ENCODE data around the gene RALB. TPM values are rescaled to one million over a fixed set of nuclear protein-coding genes. Genes with fewer than 3 reads are reported as not detected.

Gene RALB
- total RNA-seq, 4 donors from 2014 or later = 35.5 to 56.6 (median 53.4) TPM

- Histone ChIP-seq H3K4me1 (peaks cover 0 to 31% (median 5%) of the 10 kb centered on the region in 3 donors), H3K4me3 (no peak overlapping the region), H3K9me3 (no peaks in the 10 kb centered on the region), H3K27me3 (no peaks in the 10 kb centered on the region), H3K27ac (no peak overlapping the region), H3K36me3 (no peaks in the 10 kb centered on the region)
- ATAC-seq = no peak
- TF ChIP-seq, protein P1, sequence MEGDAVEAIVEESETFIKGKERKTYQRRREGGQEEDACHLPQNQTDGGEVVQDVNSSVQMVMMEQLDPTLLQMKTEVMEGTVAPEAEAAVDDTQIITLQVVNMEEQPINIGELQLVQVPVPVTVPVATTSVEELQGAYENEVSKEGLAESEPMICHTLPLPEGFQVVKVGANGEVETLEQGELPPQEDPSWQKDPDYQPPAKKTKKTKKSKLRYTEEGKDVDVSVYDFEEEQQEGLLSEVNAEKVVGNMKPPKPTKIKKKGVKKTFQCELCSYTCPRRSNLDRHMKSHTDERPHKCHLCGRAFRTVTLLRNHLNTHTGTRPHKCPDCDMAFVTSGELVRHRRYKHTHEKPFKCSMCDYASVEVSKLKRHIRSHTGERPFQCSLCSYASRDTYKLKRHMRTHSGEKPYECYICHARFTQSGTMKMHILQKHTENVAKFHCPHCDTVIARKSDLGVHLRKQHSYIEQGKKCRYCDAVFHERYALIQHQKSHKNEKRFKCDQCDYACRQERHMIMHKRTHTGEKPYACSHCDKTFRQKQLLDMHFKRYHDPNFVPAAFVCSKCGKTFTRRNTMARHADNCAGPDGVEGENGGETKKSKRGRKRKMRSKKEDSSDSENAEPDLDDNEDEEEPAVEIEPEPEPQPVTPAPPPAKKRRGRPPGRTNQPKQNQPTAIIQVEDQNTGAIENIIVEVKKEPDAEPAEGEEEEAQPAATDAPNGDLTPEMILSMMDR (IDR thresholded peaks at IDR 0.05) = no peak
- TF ChIP-seq EP300 (IDR thresholded peaks at IDR 0.05) (no peak), POLR2A (IDR thresholded peaks at IDR 0.05) (no peak), POLR2AphosphoS5 (IDR thresholded peaks at IDR 0.05) (no peak)
- 71 to 80% methylated on average over 1 to 6 of the region's 10 CpGs for WGBS, 2 donors (ENCODE audit: low coverage in 1 of 2)
Observed at GRCh38 chr2:120237491-120237902, 15.2 kb upstream of the RALB start.

GRCh38 chr2:120238728-120239487 lies 13.7 kb upstream of the RALB start:
- 63% methylated on average over 7 of the region's 22 CpGs; no CpG with 5 or more reads in 1 of the 2 donors for WGBS, 2 donors (ENCODE audit: low coverage in 1 of 2)
- Histone ChIP-seq H3K27me3 (no peaks in the 10 kb centered on the region), H3K27ac (peak overlapping the region in 3 of 4 donors; percentile 45 to 64 (median 51)), H3K4me3 (no peak overlapping the region), H3K36me3 (no peaks in the 10 kb centered on the region), H3K4me1 (peaks cover 0 to 24% (median 5%) of the 10 kb centered on the region in 3 donors), H3K9me3 (no peaks in the 10 kb centered on the region)
- TF ChIP-seq POLR2AphosphoS5 (IDR thresholded peaks at IDR 0.05) (no peak), POLR2A (IDR thresholded peaks at IDR 0.05) (no peak), EP300 (IDR thresholded peaks at IDR 0.05) (no peak)
- peak; percentile 57 for ATAC-seq

DNA sequence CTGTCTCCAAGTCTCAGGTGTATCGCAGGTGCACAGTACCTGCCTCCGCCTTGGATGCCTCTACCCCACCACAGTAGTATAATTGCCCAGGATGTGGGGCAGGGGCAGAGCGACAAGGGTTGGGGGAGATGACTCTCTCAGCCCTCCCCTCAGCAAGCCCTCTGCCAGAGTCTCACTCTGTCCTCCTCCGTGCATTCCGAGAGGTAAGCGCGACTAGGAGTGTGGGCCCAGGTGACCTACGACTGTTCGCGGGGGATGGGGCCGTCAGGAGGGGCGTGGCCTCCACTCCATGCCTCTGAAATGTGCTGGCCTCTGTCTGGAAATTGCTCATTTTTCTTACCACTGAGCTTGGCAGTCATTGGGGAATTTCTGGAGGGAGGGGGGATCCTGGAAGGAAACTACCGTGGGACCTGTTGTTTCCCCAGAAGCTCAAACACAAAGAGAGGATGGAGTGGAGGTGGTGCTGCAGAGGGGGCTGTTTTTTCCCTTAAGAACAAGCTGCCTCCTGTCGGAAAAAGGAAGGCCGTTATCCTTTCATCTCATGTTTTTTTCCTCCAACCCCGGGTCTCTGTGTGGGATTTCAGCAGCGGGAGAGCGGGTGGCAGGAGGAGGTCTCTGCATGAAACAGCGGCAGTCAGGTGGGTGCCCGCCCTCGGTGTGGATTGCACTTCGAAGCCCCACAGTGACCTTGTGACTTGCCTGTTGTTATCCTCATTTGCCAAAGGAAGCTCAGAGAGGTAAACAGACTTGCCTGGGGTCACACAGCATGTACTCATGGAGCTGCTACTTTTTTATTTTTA lies 13.0 kb upstream of the RALB start:
- Histone ChIP-seq H3K4me1 (peaks cover 0 to 24% (median 5%) of the 10 kb centered on the region in 3 donors), H3K27me3 (no peaks in the 10 kb centered on the region), H3K4me3 (no peak overlapping the region), H3K27ac (peak overlapping the region in 3 of 4 donors; percentile 45 to 64 (median 51)), H3K36me3 (no peaks in the 10 kb centered on the region), H3K9me3 (no peaks in the 10 kb centered on the region)
- TF ChIP-seq, protein P1 (IDR thresholded peaks at IDR 0.05) = no peak
- TF ChIP-seq EP300 (IDR thresholded peaks at IDR 0.05) = no peak
- TF ChIP-seq POLR2AphosphoS5 (IDR thresholded peaks at IDR 0.05) = peak; percentile 53
- no peak for TF ChIP-seq POLR2A (IDR thresholded peaks at IDR 0.05)
- WGBS, 2 donors (ENCODE audit: low coverage in 1 of 2) = 16 to 20% methylated on average over 6 to 8 of the region's 22 CpGs
- ATAC-seq = peak; percentile 82

DNA sequence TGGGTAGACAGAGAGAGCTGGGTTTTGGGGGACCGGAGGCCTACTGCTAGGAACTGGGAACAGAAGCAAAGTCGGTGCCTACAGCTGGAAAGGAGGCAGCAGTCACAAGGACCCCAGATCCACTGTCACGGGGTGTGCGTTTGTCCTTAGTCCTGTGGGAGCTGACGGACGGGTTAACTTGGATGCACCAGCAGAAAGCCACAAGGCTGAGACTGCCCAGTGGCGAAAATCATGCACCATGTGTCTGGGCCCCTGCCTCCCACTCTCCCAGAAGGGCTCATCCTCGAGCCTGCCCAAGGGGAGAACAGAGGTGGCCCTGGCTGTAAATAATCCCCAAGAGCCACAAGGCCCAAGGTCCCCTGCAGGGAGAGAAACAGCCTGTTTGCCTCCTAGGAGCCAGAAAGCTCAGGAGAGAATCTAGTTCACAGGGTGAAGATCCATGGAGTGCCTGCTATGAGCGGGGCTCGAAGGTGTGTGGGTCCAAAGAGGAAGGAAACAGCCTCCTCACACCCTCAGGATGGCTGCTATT lies 11.7 kb upstream of the RALB start:
- Histone ChIP-seq H3K27ac (peak overlapping the region in 1 of 4 donors; percentile 0), H3K4me3 (no peak overlapping the region), H3K4me1 (peaks cover 0 to 35% (median 5%) of the 10 kb centered on the region in 3 donors), H3K27me3 (no peaks in the 10 kb centered on the region), H3K36me3 (no peaks in the 10 kb centered on the region), H3K9me3 (no peaks in the 10 kb centered on the region)
- WGBS, 2 donors (ENCODE audit: low coverage in 1 of 2) = 90 to 100% methylated on average over 2 to 4 of the region's 10 CpGs
- no peak for ATAC-seq
- no peak for TF ChIP-seq EP300 (IDR thresholded peaks at IDR 0.05)
- TF ChIP-seq POLR2AphosphoS5 (IDR thresholded peaks at IDR 0.05) = no peak
- TF ChIP-seq, protein P1 (IDR thresholded peaks at IDR 0.05) = no peak
- TF ChIP-seq POLR2A (IDR thresholded peaks at IDR 0.05) = no peak

DNA sequence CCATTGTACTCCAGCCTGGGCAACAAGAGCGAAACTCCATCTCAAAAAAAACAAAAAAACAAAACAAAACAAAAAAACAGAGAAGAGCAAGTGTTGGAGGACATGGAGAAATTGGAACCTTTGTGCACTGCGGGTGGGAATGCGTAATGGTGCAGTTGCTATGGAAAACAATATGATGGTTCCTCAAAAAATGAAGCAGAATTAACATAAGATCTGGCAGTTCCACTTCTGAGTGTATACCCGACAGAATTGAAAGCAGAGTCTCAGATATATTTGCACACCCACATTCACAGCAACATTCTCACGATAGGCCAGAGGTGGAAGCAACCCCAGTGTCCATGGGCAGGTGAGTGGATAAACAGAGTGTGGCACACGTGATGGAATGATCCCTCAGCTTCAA lies 11.0 kb upstream of the RALB start:
- no peak for ATAC-seq
- no peak for TF ChIP-seq POLR2A (IDR thresholded peaks at IDR 0.05)
- TF ChIP-seq EP300 (IDR thresholded peaks at IDR 0.05) = no peak
- TF ChIP-seq, protein P1 (IDR thresholded peaks at IDR 0.05) = no peak
- no peak for TF ChIP-seq POLR2AphosphoS5 (IDR thresholded peaks at IDR 0.05)
- Histone ChIP-seq H3K27ac (no peak overlapping the region), H3K9me3 (no peaks in the 10 kb centered on the region), H3K27me3 (no peaks in the 10 kb centered on the region), H3K4me3 (no peak overlapping the region), H3K4me1 (peaks cover 0 to 37% (median 5%) of the 10 kb centered on the region in 3 donors), H3K36me3 (no peaks in the 10 kb centered on the region)
- WGBS, 2 donors (ENCODE audit: low coverage in 1 of 2) = 69 to 95% methylated on average over 3 to 4 of the region's 6 CpGs
